Measurements from ENCODE around the gene TRIM69.

Gene TRIM69

DNA sequence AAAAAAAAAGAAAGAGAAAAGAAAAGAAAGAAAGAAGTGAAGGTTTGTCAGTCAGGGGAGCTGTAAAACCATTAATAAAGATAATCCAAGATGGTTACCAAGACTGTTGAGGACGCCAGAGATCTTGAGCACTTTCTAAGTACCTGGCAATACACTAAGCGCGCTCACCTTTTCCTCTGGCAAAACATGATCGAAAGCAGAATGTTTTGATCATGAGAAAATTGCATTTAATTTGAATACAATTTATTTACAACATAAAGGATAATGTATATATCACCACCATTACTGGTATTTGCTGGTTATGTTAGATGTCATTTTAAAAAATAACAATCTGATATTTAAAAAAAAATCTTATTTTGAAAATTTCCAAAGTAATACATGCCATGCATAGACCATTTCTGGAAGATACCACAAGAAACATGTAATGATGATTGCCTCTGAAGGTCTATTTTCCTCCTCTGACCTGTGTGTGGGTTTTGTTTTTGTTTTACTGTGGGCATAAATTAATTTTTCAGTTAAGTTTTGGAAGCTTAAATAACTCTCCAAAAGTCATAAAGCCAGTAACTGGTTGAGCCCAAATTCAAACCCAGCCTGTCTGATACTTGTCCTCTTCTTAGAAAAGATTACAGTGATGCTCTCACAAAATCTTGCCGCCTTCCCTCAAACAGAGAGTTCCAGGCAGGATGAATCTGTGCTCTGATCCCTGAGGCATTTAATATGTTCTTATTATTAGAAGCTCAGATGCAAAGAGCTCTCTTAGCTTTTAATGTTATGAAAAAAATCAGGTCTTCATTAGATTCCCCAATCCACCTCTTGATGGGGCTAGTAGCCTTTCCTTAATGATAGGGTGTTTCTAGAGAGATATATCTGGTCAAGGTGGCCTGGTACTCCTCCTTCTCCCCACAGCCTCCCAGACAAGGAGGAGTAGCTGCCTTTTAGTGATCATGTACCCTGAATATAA, 23.0 kb upstream of the TRIM69 start:
- no peaks in the 10 kb centered on the region for H3K27me3 ChIP-seq (replicated peaks)
- H3K27ac ChIP-seq, result no peak overlapping the region
- H3K4me3 ChIP-seq (ENCODE audit: low read depth, low read length), result peak overlapping the region; percentile 99
- peaks cover 38% of the 10 kb centered on the region for H3K36me3 ChIP-seq (replicated peaks)
- no peak for DNase-seq
- in situ Hi-C loops (cut with HindIII; ENCODE audit: low pct_ligation_motif_present, low sequenced_read_pairs), result no loop called here
- TF ChIP-seq, protein P1, sequence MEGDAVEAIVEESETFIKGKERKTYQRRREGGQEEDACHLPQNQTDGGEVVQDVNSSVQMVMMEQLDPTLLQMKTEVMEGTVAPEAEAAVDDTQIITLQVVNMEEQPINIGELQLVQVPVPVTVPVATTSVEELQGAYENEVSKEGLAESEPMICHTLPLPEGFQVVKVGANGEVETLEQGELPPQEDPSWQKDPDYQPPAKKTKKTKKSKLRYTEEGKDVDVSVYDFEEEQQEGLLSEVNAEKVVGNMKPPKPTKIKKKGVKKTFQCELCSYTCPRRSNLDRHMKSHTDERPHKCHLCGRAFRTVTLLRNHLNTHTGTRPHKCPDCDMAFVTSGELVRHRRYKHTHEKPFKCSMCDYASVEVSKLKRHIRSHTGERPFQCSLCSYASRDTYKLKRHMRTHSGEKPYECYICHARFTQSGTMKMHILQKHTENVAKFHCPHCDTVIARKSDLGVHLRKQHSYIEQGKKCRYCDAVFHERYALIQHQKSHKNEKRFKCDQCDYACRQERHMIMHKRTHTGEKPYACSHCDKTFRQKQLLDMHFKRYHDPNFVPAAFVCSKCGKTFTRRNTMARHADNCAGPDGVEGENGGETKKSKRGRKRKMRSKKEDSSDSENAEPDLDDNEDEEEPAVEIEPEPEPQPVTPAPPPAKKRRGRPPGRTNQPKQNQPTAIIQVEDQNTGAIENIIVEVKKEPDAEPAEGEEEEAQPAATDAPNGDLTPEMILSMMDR (IDR thresholded peaks at IDR 0.05; ENCODE audit: low read depth, low read length, missing control alignments), result peak; percentile 36

DNA sequence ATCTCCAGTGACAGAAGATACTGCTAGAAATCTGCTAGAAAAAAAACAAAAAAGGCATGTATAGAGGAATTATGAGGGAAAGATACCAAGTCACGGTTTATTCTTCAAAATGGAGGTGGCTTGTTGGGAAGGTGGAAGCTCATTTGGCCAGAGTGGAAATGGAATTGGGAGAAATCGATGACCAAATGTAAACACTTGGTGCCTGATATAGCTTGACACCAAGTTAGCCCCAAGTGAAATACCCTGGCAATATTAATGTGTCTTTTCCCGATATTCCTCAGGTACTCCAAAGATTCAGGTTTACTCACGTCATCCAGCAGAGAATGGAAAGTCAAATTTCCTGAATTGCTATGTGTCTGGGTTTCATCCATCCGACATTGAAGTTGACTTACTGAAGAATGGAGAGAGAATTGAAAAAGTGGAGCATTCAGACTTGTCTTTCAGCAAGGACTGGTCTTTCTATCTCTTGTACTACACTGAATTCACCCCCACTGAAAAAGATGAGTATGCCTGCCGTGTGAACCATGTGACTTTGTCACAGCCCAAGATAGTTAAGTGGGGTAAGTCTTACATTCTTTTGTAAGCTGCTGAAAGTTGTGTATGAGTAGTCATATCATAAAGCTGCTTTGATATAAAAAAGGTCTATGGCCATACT, 21.1 kb upstream of the TRIM69 start:
- no peak overlapping the region for H3K27ac ChIP-seq
- TF ChIP-seq, protein P1 (IDR thresholded peaks at IDR 0.05; ENCODE audit: low read depth, low read length, missing control alignments), result no peak
- peaks cover 42% of the 10 kb centered on the region for H3K36me3 ChIP-seq (replicated peaks)
- DNase-seq, result no peak
- no peaks in the 10 kb centered on the region for H3K27me3 ChIP-seq (replicated peaks)
- in situ Hi-C loops (cut with HindIII; ENCODE audit: low pct_ligation_motif_present, low sequenced_read_pairs), result no loop called here
- no peak overlapping the region for H3K4me3 ChIP-seq (ENCODE audit: low read depth, low read length)

DNA sequence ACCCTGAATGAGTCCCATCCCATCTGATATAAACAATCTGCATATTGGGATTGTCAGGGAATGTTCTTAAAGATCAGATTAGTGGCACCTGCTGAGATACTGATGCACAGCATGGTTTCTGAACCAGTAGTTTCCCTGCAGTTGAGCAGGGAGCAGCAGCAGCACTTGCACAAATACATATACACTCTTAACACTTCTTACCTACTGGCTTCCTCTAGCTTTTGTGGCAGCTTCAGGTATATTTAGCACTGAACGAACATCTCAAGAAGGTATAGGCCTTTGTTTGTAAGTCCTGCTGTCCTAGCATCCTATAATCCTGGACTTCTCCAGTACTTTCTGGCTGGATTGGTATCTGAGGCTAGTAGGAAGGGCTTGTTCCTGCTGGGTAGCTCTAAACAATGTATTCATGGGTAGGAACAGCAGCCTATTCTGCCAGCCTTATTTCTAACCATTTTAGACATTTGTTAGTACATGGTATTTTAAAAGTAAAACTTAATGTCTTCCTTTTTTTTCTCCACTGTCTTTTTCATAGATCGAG, 20.5 kb upstream of the TRIM69 start:
- TF ChIP-seq, protein P1 (IDR thresholded peaks at IDR 0.05; ENCODE audit: low read depth, low read length, missing control alignments), result no peak
- H3K36me3 ChIP-seq (replicated peaks), result peaks cover 42% of the 10 kb centered on the region
- H3K27me3 ChIP-seq (replicated peaks), result no peaks in the 10 kb centered on the region
- no peak overlapping the region for H3K4me3 ChIP-seq (ENCODE audit: low read depth, low read length)
- no peak for DNase-seq
- no peak overlapping the region for H3K27ac ChIP-seq
- in situ Hi-C loops (cut with HindIII; ENCODE audit: low pct_ligation_motif_present, low sequenced_read_pairs), result no loop called here

DNA sequence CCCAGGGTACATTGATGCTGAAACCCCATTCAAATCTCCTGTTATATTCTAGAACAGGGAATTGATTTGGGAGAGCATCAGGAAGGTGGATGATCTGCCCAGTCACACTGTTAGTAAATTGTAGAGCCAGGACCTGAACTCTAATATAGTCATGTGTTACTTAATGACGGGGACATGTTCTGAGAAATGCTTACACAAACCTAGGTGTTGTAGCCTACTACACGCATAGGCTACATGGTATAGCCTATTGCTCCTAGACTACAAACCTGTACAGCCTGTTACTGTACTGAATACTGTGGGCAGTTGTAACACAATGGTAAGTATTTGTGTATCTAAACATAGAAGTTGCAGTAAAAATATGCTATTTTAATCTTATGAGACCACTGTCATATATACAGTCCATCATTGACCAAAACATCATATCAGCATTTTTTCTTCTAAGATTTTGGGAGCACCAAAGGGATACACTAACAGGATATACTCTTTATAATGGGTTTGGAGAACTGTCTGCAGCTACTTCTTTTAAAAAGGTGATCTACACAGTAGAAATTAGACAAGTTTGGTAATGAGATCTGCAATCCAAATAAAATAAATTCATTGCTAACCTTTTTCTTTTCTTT, 19.2 kb upstream of the TRIM69 start:
- in situ Hi-C loops (cut with HindIII; ENCODE audit: low pct_ligation_motif_present, low sequenced_read_pairs), result no loop called here
- H3K27me3 ChIP-seq (replicated peaks), result no peaks in the 10 kb centered on the region
- H3K27ac ChIP-seq, result no peak overlapping the region
- H3K4me3 ChIP-seq (ENCODE audit: low read depth, low read length), result no peak overlapping the region
- peaks cover 39% of the 10 kb centered on the region for H3K36me3 ChIP-seq (replicated peaks)
- no peak for DNase-seq
- TF ChIP-seq, protein P1 (IDR thresholded peaks at IDR 0.05; ENCODE audit: low read depth, low read length, missing control alignments), result no peak

DNA sequence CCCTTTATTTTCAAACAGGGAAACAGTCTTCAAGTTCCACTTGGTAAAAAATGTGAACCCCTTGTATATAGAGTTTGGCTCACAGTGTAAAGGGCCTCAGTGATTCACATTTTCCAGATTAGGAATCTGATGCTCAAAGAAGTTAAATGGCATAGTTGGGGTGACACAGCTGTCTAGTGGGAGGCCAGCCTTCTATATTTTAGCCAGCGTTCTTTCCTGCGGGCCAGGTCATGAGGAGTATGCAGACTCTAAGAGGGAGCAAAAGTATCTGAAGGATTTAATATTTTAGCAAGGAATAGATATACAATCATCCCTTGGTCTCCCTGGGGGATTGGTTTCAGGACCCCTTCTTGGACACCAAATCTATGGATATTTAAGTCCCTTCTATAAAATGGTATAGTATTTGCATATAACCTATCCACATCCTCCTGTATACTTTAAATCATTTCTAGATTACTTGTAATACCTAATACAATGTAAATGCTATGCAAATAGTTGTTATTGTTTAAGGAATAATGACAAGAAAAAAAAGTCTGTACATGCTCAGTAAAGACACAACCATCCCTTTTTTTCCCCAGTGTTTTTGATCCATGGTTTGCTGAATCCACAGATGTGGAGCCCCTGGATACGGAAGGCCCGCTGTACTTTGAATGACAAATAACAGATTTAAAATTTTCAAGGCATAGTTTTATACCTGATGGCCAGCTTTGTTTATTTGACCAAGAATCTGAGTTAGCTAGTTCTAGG, 18.0 kb upstream of the TRIM69 start:
- no peak for DNase-seq
- H3K36me3 ChIP-seq (replicated peaks), result peaks cover 39% of the 10 kb centered on the region
- no peak overlapping the region for H3K4me3 ChIP-seq (ENCODE audit: low read depth, low read length)
- in situ Hi-C loops (cut with HindIII; ENCODE audit: low pct_ligation_motif_present, low sequenced_read_pairs), result no loop called here
- no peak overlapping the region for H3K27ac ChIP-seq
- TF ChIP-seq, protein P1 (IDR thresholded peaks at IDR 0.05; ENCODE audit: low read depth, low read length, missing control alignments), result no peak
- H3K27me3 ChIP-seq (replicated peaks), result no peaks in the 10 kb centered on the region
